Measurements from ENCODE around the gene C15orf61.
A peak's percentile ranks its signal among the peaks of the same experiment; 100 is the strongest.

C15orf61 gene

DNA sequence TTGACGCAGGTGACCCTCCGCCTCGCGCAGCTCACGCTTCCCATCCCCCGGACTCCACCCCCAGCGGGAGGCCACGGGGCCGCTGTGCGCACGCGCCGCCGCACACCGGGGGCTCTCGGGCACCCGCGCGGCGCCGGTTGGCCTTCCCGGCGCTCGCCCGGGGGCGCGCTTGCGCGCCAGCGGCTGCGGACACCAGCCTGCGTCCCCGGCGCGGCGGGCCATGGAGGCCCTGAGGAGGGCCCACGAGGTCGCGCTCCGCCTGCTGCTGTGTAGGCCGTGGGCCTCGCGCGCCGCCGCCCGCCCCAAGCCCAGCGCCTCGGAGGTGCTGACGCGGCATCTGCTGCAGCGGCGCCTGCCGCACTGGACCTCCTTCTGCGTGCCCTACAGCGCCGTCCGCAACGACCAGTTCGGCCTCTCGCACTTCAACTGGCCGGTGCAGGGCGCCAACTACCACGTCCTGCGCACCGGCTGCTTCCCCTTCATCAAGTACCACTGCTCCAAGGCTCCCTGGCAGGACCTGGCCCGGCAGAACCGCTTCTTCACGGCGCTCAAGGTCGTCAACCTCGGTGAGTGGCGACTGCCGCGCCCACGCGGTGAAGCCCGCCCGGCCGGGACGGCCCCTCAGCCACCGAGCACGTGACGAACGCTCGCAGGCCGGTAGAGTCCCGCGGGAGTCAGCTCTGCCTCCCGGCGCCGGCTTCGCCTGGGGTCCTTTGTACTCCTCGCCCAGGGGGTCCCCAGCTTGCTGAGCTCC, at the start of gene C15orf61:
Gene C15orf61 (plus strand): TSS at position 103 of the 754 bp plus-strand sequence. CDS start 118 bp downstream, at position 221.
- H3K9me3 ChIP-seq = no peaks in the 10 kb centered on the region
- intact Hi-C loops (cut with DNase I; ENCODE audit: low total_unique reads) = loop anchor here (5.0 kb wide), 2 partner anchors 316 to 454 kb away; partner anchors contain the start of gene SMAD3

GRCh38 chr15:67472957-67473356, 48.0 kb upstream of the C15orf61 start:
- no peak overlapping the region for H3K27ac ChIP-seq
- no peaks in the 10 kb centered on the region for H3K4me1 ChIP-seq
- H3K4me3 ChIP-seq = no peak overlapping the region
- no peak for DNase-seq
- H3K27me3 ChIP-seq = no peaks in the 10 kb centered on the region
- intact Hi-C loops (cut with DNase I; ENCODE audit: low total_unique reads) = no loop called here
- H3K9me3 ChIP-seq = no peaks in the 10 kb centered on the region
- TF ChIP-seq CTCF (IDR thresholded peaks at IDR 0.05) = no peak
- H3K36me3 ChIP-seq = no peaks in the 10 kb centered on the region

More for the DNA sequence above, at the start of gene C15orf61:
- no peaks in the 10 kb centered on the region for H3K36me3 ChIP-seq
- H3K4me1 ChIP-seq = peaks cover 0 to 34% (median 17%) of the 10 kb centered on the region in 4 donors
- H3K4me3 ChIP-seq = peak within 1 kb of the TSS; percentile 86 to 87
- H3K27me3 ChIP-seq = no peaks in the 10 kb centered on the region
- no peak for TF ChIP-seq CTCF (IDR thresholded peaks at IDR 0.05)
- DNase-seq = peak; percentile 79 to 93
- peak within 1 kb of the TSS; percentile 96 for H3K27ac ChIP-seq

GRCh38 chr15:67474405-67475110, 46.4 kb upstream of the C15orf61 start:
- no peaks in the 10 kb centered on the region for H3K36me3 ChIP-seq
- H3K4me1 ChIP-seq = no peaks in the 10 kb centered on the region
- no peak overlapping the region for H3K27ac ChIP-seq
- intact Hi-C loops (cut with DNase I; ENCODE audit: low total_unique reads) = no loop called here
- no peak overlapping the region for H3K4me3 ChIP-seq
- no peak for TF ChIP-seq CTCF (IDR thresholded peaks at IDR 0.05)
- DNase-seq = no peak
- H3K27me3 ChIP-seq = no peaks in the 10 kb centered on the region
- H3K9me3 ChIP-seq = no peaks in the 10 kb centered on the region

DNA sequence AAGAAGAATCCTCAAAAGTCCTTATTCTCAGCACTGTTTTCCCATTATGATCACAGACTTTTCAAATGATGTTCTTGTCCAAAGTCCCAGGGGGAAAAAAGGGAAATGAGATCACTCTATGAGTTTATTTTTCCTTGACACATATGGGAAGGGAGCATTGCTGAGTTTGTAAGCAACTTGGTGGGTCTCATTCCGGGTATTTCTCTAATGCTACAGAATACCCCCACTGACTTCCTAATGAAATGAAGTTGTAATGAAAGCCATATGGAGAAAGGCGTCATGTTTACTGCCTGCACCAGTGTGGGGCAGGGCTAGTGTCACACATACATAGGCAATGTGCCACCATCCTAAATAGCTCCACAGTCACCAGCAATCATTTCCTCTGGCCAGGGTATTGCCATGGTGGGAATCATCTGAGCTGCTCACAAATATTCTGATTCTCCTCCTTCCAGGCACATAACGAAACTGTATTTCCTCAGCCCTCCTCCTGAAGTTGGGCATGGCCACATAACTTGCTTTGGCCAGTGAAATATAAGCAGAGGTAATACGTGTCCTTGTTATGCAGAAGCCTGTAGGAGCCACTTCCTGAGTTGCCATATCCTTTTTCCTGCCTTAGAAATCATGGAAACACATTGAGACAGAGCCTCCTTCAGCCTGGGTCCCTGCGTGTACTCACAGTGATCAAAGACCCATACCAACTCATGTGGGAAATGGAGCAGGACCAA, 41.0 kb upstream of the C15orf61 start:
- Histone ChIP-seq H3K27me3 (no peaks in the 10 kb centered on the region), H3K9me3 (no peaks in the 10 kb centered on the region), H3K4me1 (no peaks in the 10 kb centered on the region), H3K27ac (no peak overlapping the region), H3K4me3 (no peak overlapping the region), H3K36me3 (no peaks in the 10 kb centered on the region)
- intact Hi-C loops (cut with DNase I; ENCODE audit: low total_unique reads) = no loop called here
- DNase-seq = no peak
- TF ChIP-seq CTCF (IDR thresholded peaks at IDR 0.05) = no peak

DNA sequence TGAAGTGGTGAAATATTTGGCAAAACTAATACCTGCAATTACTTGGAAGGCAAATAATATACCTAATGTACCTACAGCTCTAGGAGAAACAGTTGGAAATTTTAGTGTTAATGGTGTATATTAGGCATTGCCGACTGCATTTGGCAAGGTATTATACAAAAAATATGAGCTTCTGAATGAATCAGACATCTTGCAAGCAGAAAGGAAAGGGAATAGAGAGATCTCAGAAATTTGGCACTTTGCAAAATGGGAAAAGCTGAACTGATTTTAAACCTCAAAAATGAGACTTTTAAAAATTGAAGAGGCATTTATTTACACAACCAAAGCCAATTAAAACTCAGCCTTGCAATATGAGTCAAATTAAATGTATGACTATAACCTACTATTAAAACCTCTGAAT, 40.2 kb upstream of the C15orf61 start:
- TF ChIP-seq CTCF (IDR thresholded peaks at IDR 0.05) = no peak
- H3K4me3 ChIP-seq = no peak overlapping the region
- no peak overlapping the region for H3K27ac ChIP-seq
- intact Hi-C loops (cut with DNase I; ENCODE audit: low total_unique reads) = no loop called here
- no peaks in the 10 kb centered on the region for H3K27me3 ChIP-seq
- no peaks in the 10 kb centered on the region for H3K9me3 ChIP-seq
- no peaks in the 10 kb centered on the region for H3K4me1 ChIP-seq
- H3K36me3 ChIP-seq = no peaks in the 10 kb centered on the region
- DNase-seq = no peak
